Calu3 (cell line): ENCODE results near the gene NDUFS6. TPM values are rescaled to one million over a fixed set of nuclear protein-coding genes. Genes with fewer than 3 reads are reported as not detected.
A peak's percentile ranks its signal among the peaks of the same experiment; 100 is the strongest.

Experiments used
- BruUV-seq: library from RNA; stranded (reverse); fragments of 400-500 nt; replicated peaks from 2 replicates; lab custom pipeline; 2021; lab: Mats Ljungman, UMichigan
- CTCF ChIA-PET: fragments of 300-600 bp; sonication (Branson Sonifier 250); formaldehyde crosslinking; loops from one replicate; lab custom pipeline; 2022; ENCODE audit warnings: antibody characterized with exemption; lab: Charles Lee
- DNase-seq: peaks from one replicate; pipeline ENCODE4 v3.0.0; 2022
- H3K27ac Mint-ChIP-seq: one replicate; pipeline ENCODE4 v1.8.0; 2022; ENCODE audit warnings: mixed read lengths; ENCODE audit not compliant: unreplicated experiment
- H3K27me3 Mint-ChIP-seq: one replicate; pipeline ENCODE4 v1.8.0; 2022; ENCODE audit warnings: mixed read lengths; ENCODE audit not compliant: unreplicated experiment
- H3K36me3 Mint-ChIP-seq: one replicate; pipeline ENCODE4 v1.8.0; 2022; ENCODE audit warnings: mild to moderate bottlenecking, moderate library complexity, mixed read lengths; ENCODE audit not compliant: insufficient read depth, unreplicated experiment
- H3K4me1 Mint-ChIP-seq: one replicate; pipeline ENCODE4 v1.8.0; 2022; ENCODE audit warnings: mild to moderate bottlenecking, low read depth, mixed read lengths; ENCODE audit not compliant: unreplicated experiment
- H3K4me3 Mint-ChIP-seq: one replicate; pipeline ENCODE4 v1.8.0; 2022; ENCODE audit warnings: mild to moderate bottlenecking, low read depth, moderate library complexity, mixed read lengths; ENCODE audit not compliant: unreplicated experiment
- H3K9me3 Mint-ChIP-seq: one replicate; pipeline ENCODE4 v1.8.0; 2022; ENCODE audit warnings: low read depth, mixed read lengths; ENCODE audit not compliant: unreplicated experiment
- intact Hi-C: fragments of 100-400 bp; cut with micrococcal nuclease; formaldehyde crosslinking; loops from one replicate; pipeline ENCODE4 v1.10.0; 2022; ENCODE audit not compliant: unreplicated experiment
- total RNA-seq: library from RNA; stranded (reverse); gene quantifications from 2 replicates; pipeline ENCODE4 v1.2.3, GENCODE V29; 2022
- TF ChIP-seq, protein P1 (sequence below): fragments of 200-600 bp; IDR thresholded peaks from one replicate; pipeline ENCODE4 v1.8.0; 2022; ENCODE audit warnings: antibody characterized with exemption; ENCODE audit not compliant: unreplicated experiment

Gene NDUFS6
- total RNA-seq, 1 experiment from 2014 or later = 44.7 TPM

DNA sequence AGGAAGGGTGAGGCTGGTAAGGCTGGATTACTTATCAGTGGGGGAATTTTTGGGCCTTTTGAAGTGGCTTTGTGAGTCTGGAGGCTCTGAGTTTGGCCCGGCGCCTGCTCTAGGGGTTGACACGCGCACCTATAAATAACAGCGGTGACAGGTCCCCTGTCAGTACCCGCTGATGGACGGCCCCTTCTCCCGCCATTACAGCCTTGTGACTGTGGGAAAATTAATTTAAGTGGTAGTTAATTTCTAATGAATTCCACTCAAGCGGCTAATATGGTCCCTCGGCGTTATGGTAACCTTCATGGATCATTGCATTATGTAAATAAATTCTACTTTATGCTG lies 18.0 kb upstream of the NDUFS6 start:
- CTCF ChIA-PET = no interaction called here
- H3K36me3 Mint-ChIP-seq = no peaks in the 10 kb centered on the region
- no peaks in the 10 kb centered on the region for H3K27me3 Mint-ChIP-seq
- BruUV-seq = no TSS peak
- no peaks in the 10 kb centered on the region for H3K9me3 Mint-ChIP-seq
- peak; percentile 53 for DNase-seq
- H3K4me1 Mint-ChIP-seq = peaks cover 21% of the 10 kb centered on the region
- TF ChIP-seq, protein P1, sequence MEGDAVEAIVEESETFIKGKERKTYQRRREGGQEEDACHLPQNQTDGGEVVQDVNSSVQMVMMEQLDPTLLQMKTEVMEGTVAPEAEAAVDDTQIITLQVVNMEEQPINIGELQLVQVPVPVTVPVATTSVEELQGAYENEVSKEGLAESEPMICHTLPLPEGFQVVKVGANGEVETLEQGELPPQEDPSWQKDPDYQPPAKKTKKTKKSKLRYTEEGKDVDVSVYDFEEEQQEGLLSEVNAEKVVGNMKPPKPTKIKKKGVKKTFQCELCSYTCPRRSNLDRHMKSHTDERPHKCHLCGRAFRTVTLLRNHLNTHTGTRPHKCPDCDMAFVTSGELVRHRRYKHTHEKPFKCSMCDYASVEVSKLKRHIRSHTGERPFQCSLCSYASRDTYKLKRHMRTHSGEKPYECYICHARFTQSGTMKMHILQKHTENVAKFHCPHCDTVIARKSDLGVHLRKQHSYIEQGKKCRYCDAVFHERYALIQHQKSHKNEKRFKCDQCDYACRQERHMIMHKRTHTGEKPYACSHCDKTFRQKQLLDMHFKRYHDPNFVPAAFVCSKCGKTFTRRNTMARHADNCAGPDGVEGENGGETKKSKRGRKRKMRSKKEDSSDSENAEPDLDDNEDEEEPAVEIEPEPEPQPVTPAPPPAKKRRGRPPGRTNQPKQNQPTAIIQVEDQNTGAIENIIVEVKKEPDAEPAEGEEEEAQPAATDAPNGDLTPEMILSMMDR = no peak
- no peak overlapping the region for H3K27ac Mint-ChIP-seq
- no peak overlapping the region for H3K4me3 Mint-ChIP-seq
- intact Hi-C loops = no loop called here

DNA sequence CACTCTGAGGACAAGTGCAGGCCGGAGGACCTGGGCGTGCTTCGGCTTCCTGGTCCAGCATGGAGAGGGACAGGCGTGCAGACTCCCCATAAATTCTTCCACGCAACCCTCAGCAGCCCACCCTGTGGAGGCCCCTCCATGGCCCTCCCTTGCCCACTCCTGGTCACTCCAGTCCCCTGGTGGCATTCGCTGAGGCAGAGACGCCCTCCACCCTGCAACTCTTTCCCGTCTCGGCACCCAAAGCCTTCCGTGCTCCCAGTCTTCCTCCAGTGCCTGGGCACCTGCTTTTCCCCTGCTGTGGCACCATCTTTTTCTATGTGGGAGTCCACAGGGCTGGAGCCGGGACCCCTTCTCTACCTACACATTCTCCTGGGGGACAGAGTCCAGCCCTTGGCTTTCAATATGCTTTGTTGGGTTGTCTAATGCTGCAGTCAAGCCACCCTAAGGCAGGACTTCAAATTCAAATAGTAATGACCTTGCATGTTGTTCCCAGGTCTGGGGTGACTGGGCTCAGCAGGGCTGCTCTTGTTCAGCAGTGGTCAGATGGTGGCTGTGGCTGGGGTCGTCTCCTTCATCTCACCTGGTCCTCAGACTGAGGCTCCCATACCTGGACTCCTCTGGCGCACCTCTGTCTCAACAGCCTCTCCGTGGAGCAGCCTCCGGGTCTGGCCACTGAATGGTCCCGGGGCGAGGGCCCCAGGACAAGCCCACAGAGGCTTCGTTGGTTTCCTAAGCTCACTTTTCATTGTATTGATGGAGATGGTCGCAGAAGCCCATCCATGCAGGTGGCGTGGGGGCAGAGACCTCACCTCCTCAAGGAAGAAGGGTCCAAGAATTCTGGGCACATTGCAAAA lies 16.8 kb upstream of the NDUFS6 start:
- intact Hi-C loops = no loop called here
- no peak for DNase-seq
- H3K9me3 Mint-ChIP-seq = no peaks in the 10 kb centered on the region
- H3K36me3 Mint-ChIP-seq = peaks cover 5% of the 10 kb centered on the region
- no peak overlapping the region for H3K4me3 Mint-ChIP-seq
- TF ChIP-seq, protein P1 = no peak
- peaks cover 23% of the 10 kb centered on the region for H3K4me1 Mint-ChIP-seq
- no TSS peak for BruUV-seq
- H3K27ac Mint-ChIP-seq = no peak overlapping the region
- no peaks in the 10 kb centered on the region for H3K27me3 Mint-ChIP-seq
- CTCF ChIA-PET = no interaction called here

DNA sequence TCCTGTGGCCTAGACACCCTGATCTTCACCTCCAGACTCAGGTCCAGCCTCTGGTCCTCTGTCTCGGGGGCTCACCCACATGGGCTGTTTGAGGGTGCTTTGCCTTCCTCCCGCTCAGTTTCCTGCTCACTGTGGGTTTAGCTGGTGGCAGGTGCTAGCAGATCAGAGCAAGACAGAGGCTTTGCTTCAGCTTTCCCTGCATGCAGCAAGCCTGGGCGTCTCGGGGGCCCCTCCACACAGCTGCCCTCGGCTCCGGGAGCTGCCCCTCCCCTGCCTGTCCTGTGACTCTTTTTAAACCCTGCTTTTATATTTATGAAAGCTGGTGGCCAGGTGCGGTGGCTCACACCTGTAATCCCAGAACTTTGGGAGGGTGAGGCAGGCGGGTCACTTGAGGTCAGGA lies 16.1 kb upstream of the NDUFS6 start:
- peaks cover 5% of the 10 kb centered on the region for H3K36me3 Mint-ChIP-seq
- TF ChIP-seq, protein P1 = no peak
- peaks cover 29% of the 10 kb centered on the region for H3K4me1 Mint-ChIP-seq
- CTCF ChIA-PET = no interaction called here
- no peak for DNase-seq
- H3K4me3 Mint-ChIP-seq = no peak overlapping the region
- intact Hi-C loops = no loop called here
- H3K27me3 Mint-ChIP-seq = no peaks in the 10 kb centered on the region
- no TSS peak for BruUV-seq
- H3K27ac Mint-ChIP-seq = no peak overlapping the region
- no peaks in the 10 kb centered on the region for H3K9me3 Mint-ChIP-seq

DNA sequence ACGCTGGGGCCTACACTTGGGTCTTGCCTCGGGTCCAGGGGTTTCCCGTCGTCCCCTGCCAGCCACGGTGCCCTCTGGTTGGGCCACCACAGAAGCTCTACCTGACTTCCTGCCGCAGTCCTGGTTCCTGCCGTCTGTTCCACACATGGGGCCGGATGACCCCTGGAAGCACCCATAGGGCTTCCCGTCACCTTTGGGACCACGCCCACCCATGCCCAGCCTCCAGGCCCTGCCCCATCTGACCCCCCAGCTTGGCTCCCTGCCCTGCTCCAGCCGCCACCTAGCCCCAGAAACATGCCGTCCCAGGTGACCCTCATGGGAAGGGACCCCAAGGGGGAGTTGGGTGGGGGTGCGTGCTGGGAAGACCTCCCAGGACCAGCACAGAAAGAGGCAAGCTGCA lies 15.2 kb upstream of the NDUFS6 start:
- H3K27ac Mint-ChIP-seq = no peak overlapping the region
- peaks cover 5% of the 10 kb centered on the region for H3K36me3 Mint-ChIP-seq
- no peak for DNase-seq
- CTCF ChIA-PET = no interaction called here
- no TSS peak for BruUV-seq
- peaks cover 38% of the 10 kb centered on the region for H3K4me1 Mint-ChIP-seq
- no peaks in the 10 kb centered on the region for H3K27me3 Mint-ChIP-seq
- intact Hi-C loops = no loop called here
- TF ChIP-seq, protein P1 = no peak
- no peaks in the 10 kb centered on the region for H3K9me3 Mint-ChIP-seq
- H3K4me3 Mint-ChIP-seq = no peak overlapping the region
